ENCODE measurements around the gene KBTBD6.

GRCh38 chr13:41117869-41118268 is 14.7 kb downstream of the KBTBD6 start:
- TF ChIP-seq POLR2A (IDR thresholded peaks at IDR 0.05; ENCODE audit: low read length) (no peak), GATA1 (IDR thresholded peaks at IDR 0.05; ENCODE audit: low read depth, low read length) (no peak)
